Adrenal gland (tissue), 19 donors: ENCODE measurements around the gene SAMD13. TPM values are rescaled to one million over a fixed set of nuclear protein-coding genes. Genes with fewer than 3 reads are reported as not detected.
A peak's percentile ranks its signal among the peaks of the same experiment; 100 is the strongest.

Experiments
- DNase-seq, 7 donors: peaks; one replicate each; pipeline ENCODE4 v3.0.0-alpha.2; 2019 to 2020
- H3K27ac ChIP-seq, 5 donors: fragments of 200-600 bp; sonication (generic) in 4 of 5; 1 replicate in 3 of 5; 2 replicates in 2 of 5; pipeline versions ENCODE4 v1.5.1 to v1.8.0; 2016 to 2020; ENCODE audit warnings: mild to moderate bottlenecking in 1 of 5
- H3K27me3 ChIP-seq: fragments of 200-600 bp; 2 replicates; pipeline ENCODE4 v1.8.0; 2021
- H3K36me3 ChIP-seq, 2 donors: fragments of 200-600 bp; replicated peaks in 1 of 2; 1 replicate in 1 of 2; 2 replicates in 1 of 2; pipeline versions ENCODE4 v1.5.1 to v1.8.0; 2018 to 2022
- H3K4me1 ChIP-seq, 2 donors: fragments of 200-600 bp; replicated peaks in 1 of 2; 1 replicate in 1 of 2; 2 replicates in 1 of 2; pipeline versions ENCODE4 v1.5.1 to v1.8.0; 2018 to 2021
- H3K4me3 ChIP-seq, 4 donors: fragments of 200-600 bp; sonication (generic) in 3 of 4; one replicate each; pipeline ENCODE4 v1.5.1; 2016 to 2018
- H3K9me3 ChIP-seq, 3 donors: fragments of 200-600 bp; sonication (generic) in 1 of 3; replicated peaks in 1 of 3; 1 replicate in 2 of 3; 2 replicates in 1 of 3; pipeline versions ENCODE4 v1.5.1 to v1.8.0; 2016 to 2021
- CTCF ChIP-seq, 6 experiments: fragments of 450-650 bp in 4 of 6; fragments of 200-600 bp in 2 of 6; sonication (generic) in 1 of 6; IDR thresholded peaks; 1 replicate in 5 of 6; 2 replicates in 1 of 6; pipeline versions ENCODE4 v1.5.1 to v1.8.0; 2016 to 2021; ENCODE audit warnings: antibody characterized with exemption in 6 of 6, mild to moderate bottlenecking in 2 of 6, moderate library complexity in 1 of 6
- POLR2A ChIP-seq, 2 donors: fragments of 450-650 bp; IDR thresholded peaks; one replicate each; pipeline ENCODE4 v1.6.1; 2017; ENCODE audit warnings: antibody characterized with exemption in 2 of 2, mild to moderate bottlenecking in 2 of 2, moderate library complexity in 1 of 2
- WGBS, 4 donors: extraction: QIAGEN DNeasy Blood & Tissue Kit in 2 of 4; methylation state at CpG; one replicate each; pipeline versions ENCODE4 v1.1.5 to v1.1.7; 2013 to 2017; 5-methylcytosine and 5-hydroxymethylcytosine counted together
- intact Hi-C, 2 donors: fragments of 100-400 bp; cut with DNase I; formaldehyde crosslinking; loops; one replicate each; pipeline versions ENCODE4 v1.14.1 to v1.15.0; 2022 to 2023
- long read RNA-seq, 10 donors: library from polyadenylated mRNA in 3 of 10; unstranded in 2 of 10; stranded (forward) in 1 of 10; transcript quantifications; one replicate each; pipeline ENCODE4 v2.0.0 and lab custom pipeline, GENCODE V29; 2021 to 2026
- polyA plus RNA-seq, 3 donors: library from polyadenylated mRNA; stranded (reverse); fragments of 200-250 nt in 2 of 3; fragments of 350-450 nt in 1 of 3; fragmentation: Illumina TruSeq in 1 of 3; extraction: RNeasy Lipid Tissue Mini Kit (QIAGEN cat#74804) in 1 of 3; gene quantifications; one replicate each; pipeline ENCODE4 v1.2.3, GENCODE V29; 2013 to 2014
- total RNA-seq, 9 donors: library from RNA; depleted of rRNA in 4 of 9; stranded (reverse); fragments of >200 nt in 4 of 9; fragments of 120-200 nt in 1 of 9; fragmentation: NEBNext Ultra II Directional in 1 of 9; extraction: Animal tissue kit (Norgen Biotek cat#: 25700) in 1 of 9; gene quantifications; one replicate each; pipeline versions ENCODE4 v1.1.0 to v1.2.4, GENCODE V29; 2013 to 2023
- donor health status: healthy with polysubstance abuse.
- donor health status: Bipolar disorder and iron deficiency.
- donor health status: DM: yes; HTN: yes; CAD: no.
- donor health status: DM: no; HTN: no; CAD: no.
- donor health status: DM: no; HTN: no; CAD: no.
- donor health status: DM: yes; HTN: yes; CAD: no.

The SAMD13 gene
- total RNA-seq (1 to 10 TPM; 1.3 to 8.0 (median 4.5) TPM), polyA plus RNA-seq (1 to 10 TPM; 1.0 to 5.9 (median 2.0) TPM)
- long read RNA-seq, donor 1, partial matches to known transcripts = 0 of 2 reads
- long read RNA-seq, donor 1, other reads (novel, unspliced or antisense) = 0 of 2 reads
- long read RNA-seq, donor 2, partial matches to known transcripts = 33 of 41 reads
- long read RNA-seq, donor 2, other reads (novel, unspliced or antisense) = 6 of 41 reads
- long read RNA-seq, donor 3, partial matches to known transcripts = 12 of 49 reads
- long read RNA-seq, donor 3, other reads (novel, unspliced or antisense) = 35 of 49 reads
- long read RNA-seq, donor 4 = 0 reads
- long read RNA-seq, donor 5, partial matches to known transcripts = 0 of 6 reads
- long read RNA-seq, donor 5, other reads (novel, unspliced or antisense) = 4 of 6 reads
- long read RNA-seq, donor 6, partial matches to known transcripts = 0 of 3 reads
- long read RNA-seq, donor 6, other reads (novel, unspliced or antisense) = 0 of 3 reads
- long read RNA-seq, donor 7, partial matches to known transcripts = 0 of 1 reads
- long read RNA-seq, donor 7, other reads (novel, unspliced or antisense) = 0 of 1 reads
- long read RNA-seq, donor 8, partial matches to known transcripts = 0 of 1 reads
- long read RNA-seq, donor 8, other reads (novel, unspliced or antisense) = 0 of 1 reads
- long read RNA-seq, donor 9, partial matches to known transcripts = 69 of 119 reads
- long read RNA-seq, donor 9, other reads (novel, unspliced or antisense) = 49 of 119 reads
- long read RNA-seq, donor 10, partial matches to known transcripts = 0 of 2 reads
- long read RNA-seq, donor 10, other reads (novel, unspliced or antisense) = 0 of 2 reads

GRCh38 chr1:84301004-84301784, at the start of gene SAMD13:
TSS of gene SAMD13 (plus strand) at chr1:84301708. CDS start at chr1:84303235, 1,527 bp downstream.
- Histone ChIP-seq H3K27ac (peak within 1 kb of the TSS in 4 of 5 donors; percentile 2 to 63 (median 42)), H3K4me1 (peaks cover 12 to 35% of the 10 kb centered on the region in 2 donors), H3K9me3 (no peaks in the 10 kb centered on the region), H3K4me3 (peak within 1 kb of the TSS in 2 of 4 donors; percentile 22 to 53), H3K27me3 (no peaks in the 10 kb centered on the region), H3K36me3 (no peaks in the 10 kb centered on the region)
- TF ChIP-seq POLR2A (IDR thresholded peaks at IDR 0.05) = no peak
- no peak for TF ChIP-seq CTCF (IDR thresholded peaks at IDR 0.05)
- WGBS, 4 donors = 6 to 13% (median 9%) methylated on average over 5 of the region's 5 CpGs
- intact Hi-C loops = loop anchor here in 1 of 2 donors (10.0 kb wide), 1 partner anchor 134 kb away; no protein-coding TSS in a partner anchor
- peak; percentile 83 to 95 (median 90) for DNase-seq

GRCh38 chr1:84253036-84253435, 48.5 kb upstream of the SAMD13 start:
- Histone ChIP-seq H3K4me3 (no peak overlapping the region), H3K4me1 (peaks cover 0 to 3% of the 10 kb centered on the region in 2 donors), H3K36me3 (no peaks in the 10 kb centered on the region), H3K27ac (no peak overlapping the region), H3K27me3 (no peaks in the 10 kb centered on the region), H3K9me3 (no peaks in the 10 kb centered on the region)
- intact Hi-C loops = no loop called here
- 83 to 94% (median 87%) methylated on average over 2 of the region's 2 CpGs for WGBS, 4 donors
- no peak for DNase-seq
- TF ChIP-seq CTCF (IDR thresholded peaks at IDR 0.05) = no peak
- TF ChIP-seq POLR2A (IDR thresholded peaks at IDR 0.05) = no peak

GRCh38 chr1:84253891-84254290, 47.6 kb upstream of the SAMD13 start:
- peaks cover 0 to 3% of the 10 kb centered on the region in 2 donors for H3K4me1 ChIP-seq
- H3K9me3 ChIP-seq = no peaks in the 10 kb centered on the region
- no peak for TF ChIP-seq POLR2A (IDR thresholded peaks at IDR 0.05)
- TF ChIP-seq CTCF (IDR thresholded peaks at IDR 0.05) = no peak
- no peaks in the 10 kb centered on the region for H3K36me3 ChIP-seq
- 30 to 37% (median 35%) methylated on average over 3 to 4 of the region's 4 CpGs for WGBS, 4 donors
- peak; percentile 49 to 78 (median 70) for DNase-seq
- peak overlapping the region in 1 of 5 donors; percentile 30 for H3K27ac ChIP-seq
- no peak overlapping the region for H3K4me3 ChIP-seq
- intact Hi-C loops = no loop called here
- H3K27me3 ChIP-seq = no peaks in the 10 kb centered on the region
